K562 (cell line): Measurements from ENCODE around the gene PRDM16. TPM values are rescaled to one million over a fixed set of nuclear protein-coding genes. Genes with fewer than 3 reads are reported as not detected.

Experiments used
- ATAC-seq: fragments of 200-7000 bp; cut with Tn5 transposase; 3 replicates; pipeline ENCODE4 v1.9.1; 2020; ENCODE audit warnings: moderate library complexity
- BruUV-seq: library from RNA; stranded (reverse); fragments of 400-500 nt; replicated peaks from 2 replicates; lab custom pipeline; 2021; lab: Mats Ljungman, UMichigan
- CTCF ChIA-PET: fragments of 300-600 bp; formaldehyde crosslinking; extraction: SDS; loops from one replicate; lab custom pipeline; 2021; ENCODE audit warnings: low intra/inter-chr PET ratio; lab: Yijun Ruan, JAX
- POLR2A ChIA-PET: fragments of 300-600, 350-650 bp; sonication (Branson Sonifier 250); formaldehyde crosslinking; extraction: SDS; loops from one replicate; lab custom pipeline; 2021; ENCODE audit warnings: antibody characterized with exemption, inconsistent platforms; lab: Yijun Ruan, JAX
- DNase-seq, 4 experiments: peaks; one replicate each; pipeline versions ENCODE4 v3.0.0 to v3.0.0-alpha.2; 2011 to 2018; ENCODE audit warnings: low spot score in 3 of 4, mixed read lengths in 3 of 4; ENCODE audit errors: extremely low read depth in 1 of 4
- FAIRE-seq: peaks from 2 replicates; lab custom pipeline; 2011; peaks lifted over from hg19 to GRCh38; lab: Jason Lieb, UNC
- H2AFZ ChIP-seq: 2 replicates; pipeline ENCODE4 v1.6.0; 2011; ENCODE audit warnings: low read depth, low read length, control low read depth, inconsistent platforms
- H3K27ac ChIP-seq: fragments of 200-600 bp; 3 replicates; pipeline ENCODE4 v1.8.0; 2011; ENCODE audit warnings: low read depth, mild to moderate bottlenecking, control low read depth, inconsistent platforms, low read length, moderate library complexity, mixed read lengths; ENCODE audit errors: extremely low read depth
- H3K27me3 ChIP-seq, 2 experiments: fragments of 300-600 bp in 1 of 2; 2 replicates in 1 of 2; 3 replicates in 1 of 2; pipeline versions ENCODE4 v1.6.0 to v1.8.0; 2011; ENCODE audit warnings: inconsistent platforms in 2 of 2, low read length in 2 of 2, mild to moderate bottlenecking in 1 of 2, mixed read lengths in 1 of 2, moderate library complexity in 1 of 2; ENCODE audit not compliant: control insufficient read depth in 2 of 2, insufficient read depth in 2 of 2
- H3K36me3 ChIP-seq: fragments of 300-600 bp; 3 replicates; pipeline ENCODE4 v1.8.0; 2011; ENCODE audit warnings: mild to moderate bottlenecking, low read length, inconsistent platforms; ENCODE audit not compliant: control insufficient read depth, insufficient read depth
- H3K4me1 ChIP-seq, 2 experiments: fragments of 200-600 bp in 1 of 2; replicated peaks in 1 of 2; 2 replicates in 1 of 2; 3 replicates in 1 of 2; pipeline versions ENCODE4 v1.5.1 to v1.8.0; 2011; ENCODE audit warnings: inconsistent platforms in 2 of 2, low read length in 2 of 2, mild to moderate bottlenecking in 1 of 2, mixed read lengths in 1 of 2, moderate library complexity in 1 of 2; ENCODE audit not compliant: control insufficient read depth in 2 of 2, insufficient read depth in 2 of 2
- H3K4me2 ChIP-seq: 2 replicates; pipeline ENCODE4 v1.6.1; 2011; ENCODE audit warnings: low read length, control low read depth, inconsistent platforms, mixed read lengths; ENCODE audit not compliant: insufficient read depth
- H3K4me3 ChIP-seq: fragments of 200-600 bp; sonication (generic), shearing (Covaris generic); 2 replicates; pipeline ENCODE4 v1.5.1; 2016; ENCODE audit warnings: control low read depth, inconsistent platforms
- H3K79me2 ChIP-seq: fragments of 200-600 bp; 3 replicates; pipeline ENCODE4 v1.8.0; 2011; ENCODE audit warnings: low read length, inconsistent platforms; ENCODE audit not compliant: control insufficient read depth, insufficient read depth
- H3K9ac ChIP-seq, 2 experiments: 2 replicates each; pipeline versions ENCODE4 v1.6.0 to v1.6.1; 2011; ENCODE audit warnings: low read depth in 2 of 2, low read length in 2 of 2, control low read depth in 1 of 2, inconsistent platforms in 1 of 2, mild to moderate bottlenecking in 1 of 2, mixed read lengths in 1 of 2; ENCODE audit not compliant: insufficient read depth in 1 of 2
- H3K9me1 ChIP-seq: one replicate; pipeline ENCODE4 v1.6.0; 2011; ENCODE audit warnings: inconsistent platforms, mild to moderate bottlenecking, low read length, moderate library complexity; ENCODE audit not compliant: control insufficient read depth, insufficient read depth
- H3K9me3 ChIP-seq: replicated peaks from 2 replicates; pipeline ENCODE4 v1.5.1; 2011; ENCODE audit warnings: low read depth, low read length, inconsistent platforms; ENCODE audit not compliant: control insufficient read depth, insufficient read depth
- H4K20me1 ChIP-seq: replicated peaks from 2 replicates; pipeline ENCODE4 v1.6.1; 2011; ENCODE audit warnings: low read length, inconsistent platforms, mixed read lengths; ENCODE audit not compliant: control insufficient read depth, insufficient read depth
- BCL6 ChIP-seq: fragments of 250-450 bp; sonication (Bioruptor Pico); IDR thresholded peaks from 2 replicates; pipeline ENCODE4 v1.4.0; 2020
- CEBPG ChIP-seq, 3 experiments: fragments of 200-800 bp in 1 of 3; sonication (Bioruptor generic) in 1 of 3; sonication (generic) in 1 of 3; formaldehyde crosslinking in 1 of 3; IDR thresholded peaks in 2 of 3; conservative IDR thresholded peaks in 1 of 3; 2 replicates each; pipeline versions ENCODE4 v1.6.1 to v1.8.0; 2016 to 2022; ENCODE audit warnings: missing compliant biosample characterization in 2 of 3, missing genetic modification characterization in 2 of 3, mild to moderate bottlenecking in 1 of 3, missing genetic modification reagents in 1 of 3
- HDAC1 ChIP-seq, 2 experiments: fragments of 450-650 bp; IDR thresholded peaks; 2 replicates each; pipeline ENCODE4 v1.6.1; 2016 to 2017; ENCODE audit warnings: inconsistent platforms in 1 of 2, mild to moderate bottlenecking in 1 of 2, moderate library complexity in 1 of 2
- MTA2 ChIP-seq: fragments of 450-650 bp; IDR thresholded peaks from 2 replicates; pipeline ENCODE4 v1.6.1; 2016; ENCODE audit warnings: low read depth
- NR4A1 ChIP-seq, 2 experiments: fragments of 250-450 bp in 1 of 2; fragments of 450-650 bp in 1 of 2; sonication (Bioruptor Pico) in 1 of 2; IDR thresholded peaks; 2 replicates each; pipeline versions ENCODE4 v1.4.0 to v1.6.1; 2016 to 2020; ENCODE audit warnings: mild to moderate bottlenecking in 2 of 2, missing compliant biosample characterization in 1 of 2, missing genetic modification characterization in 1 of 2, moderate library complexity in 1 of 2
- RBM22 ChIP-seq: fragments of 200-400 bp; formaldehyde crosslinking; IDR thresholded peaks from 2 replicates; pipeline ENCODE4 v1.6.1; 2018; ENCODE audit warnings: low read length, low read depth; ENCODE audit not compliant: poor library complexity, severe bottlenecking
- TAF9B ChIP-seq: fragments of 450-650 bp; IDR thresholded peaks from 2 replicates; pipeline ENCODE4 v1.6.1; 2018; ENCODE audit warnings: mild to moderate bottlenecking; ENCODE audit not compliant: partially characterized antibody
- TGIF2 ChIP-seq: sonication (generic); formaldehyde crosslinking; IDR thresholded peaks from 2 replicates; pipeline ENCODE4 v1.8.1; 2022; ENCODE audit warnings: mild to moderate bottlenecking, missing genetic modification reagents, moderate library complexity
- ZC3H4 ChIP-seq: sonication (generic); formaldehyde crosslinking; IDR thresholded peaks from 2 replicates; pipeline ENCODE4 v1.9.0; 2021; ENCODE audit warnings: missing genetic modification reagents, borderline replicate concordance
- ZNF778 ChIP-seq: fragments of 450-650 bp; formaldehyde crosslinking; IDR thresholded peaks from 2 replicates; pipeline ENCODE4 v1.4.0; 2020; ENCODE audit warnings: mild to moderate bottlenecking, moderate library complexity
- WGBS: fragments of 100-300 bp; shearing (Covaris generic); methylation state at CpG from one replicate; pipeline ENCODE4 v1.1.6; 2016; ENCODE audit warnings: low coverage, mixed read lengths; ENCODE audit not compliant: insufficient coverage; ENCODE audit errors: missing lambda C conversion rate; 5-methylcytosine and 5-hydroxymethylcytosine counted together
- in situ Hi-C: fragments of 300-500 bp; cut with MboI; formaldehyde crosslinking; loops from 4 replicates; pipeline ENCODE4 v1.15.0; 2018; ENCODE audit warnings: inconsistent platforms, mixed read lengths
- intact Hi-C: fragments of 100-400 bp; cut with micrococcal nuclease; formaldehyde crosslinking; loops from 2 replicates; pipeline ENCODE4 v1.14.2; 2022
- polyA plus RNA-seq, 8 experiments: library from polyadenylated mRNA; depleted of rRNA in 4 of 8; stranded (reverse) in 5 of 8; unstranded in 3 of 8; fragments of >200 nt; fragmentation: Nextera tagmentation in 2 of 8; fragmentation: Illumina TruSeq in 1 of 8; extraction: Ambion mirVana in 2 of 8; extraction: Trizol in 1 of 8; gene quantifications; 2 replicates each; pipeline versions ENCODE4 v1.2.1 to v1.2.3, GENCODE V29; 2011 to 2014; ENCODE audit warnings: inconsistent platforms in 1 of 8, missing spikeins in 1 of 8
- total RNA-seq, 7 experiments: library from RNA; depleted of rRNA in 6 of 7; stranded (reverse); fragments of >200 nt in 6 of 7; fragmentation: Illumina TruSeq in 2 of 7; extraction: Trizol in 2 of 7; gene quantifications; 2 replicates each; pipeline versions ENCODE4 v1.2.1 to v1.2.3, GENCODE V29; 2011 to 2021; ENCODE audit warnings: low replicate concordance in 1 of 7
- TF ChIP-seq, protein P1 (sequence below): fragments of 450-650 bp; IDR thresholded peaks from 2 replicates; pipeline ENCODE4 v1.6.1; 2016; ENCODE audit warnings: mild to moderate bottlenecking
- TF ChIP-seq, protein P2 (sequence below): fragments of 250-450 bp; sonication (Bioruptor Pico); IDR thresholded peaks from 2 replicates; pipeline ENCODE4 v1.8.0; 2022; ENCODE audit warnings: inconsistent platforms, mild to moderate bottlenecking, moderate library complexity, borderline replicate concordance
- TF ChIP-seq, protein P3 (sequence below): IDR thresholded peaks from 2 replicates; pipeline ENCODE4 v1.6.1; 2012; ENCODE audit warnings: low read depth, low read length, improper control_type of control experiment, borderline replicate concordance
- TF ChIP-seq, protein P4 (sequence below): fragments of 450-650 bp; formaldehyde crosslinking; IDR thresholded peaks from 2 replicates; pipeline ENCODE4 v1.4.0; 2020; ENCODE audit warnings: mild to moderate bottlenecking, moderate library complexity

The PRDM16 gene
- total and polyA plus RNA-seq, 9 of the 15 experiments (the other 6 are each of a cell fraction or from before 2014, with no cell fraction given) = 0.10 to 0.27 TPM; not detected in 7

DNA sequence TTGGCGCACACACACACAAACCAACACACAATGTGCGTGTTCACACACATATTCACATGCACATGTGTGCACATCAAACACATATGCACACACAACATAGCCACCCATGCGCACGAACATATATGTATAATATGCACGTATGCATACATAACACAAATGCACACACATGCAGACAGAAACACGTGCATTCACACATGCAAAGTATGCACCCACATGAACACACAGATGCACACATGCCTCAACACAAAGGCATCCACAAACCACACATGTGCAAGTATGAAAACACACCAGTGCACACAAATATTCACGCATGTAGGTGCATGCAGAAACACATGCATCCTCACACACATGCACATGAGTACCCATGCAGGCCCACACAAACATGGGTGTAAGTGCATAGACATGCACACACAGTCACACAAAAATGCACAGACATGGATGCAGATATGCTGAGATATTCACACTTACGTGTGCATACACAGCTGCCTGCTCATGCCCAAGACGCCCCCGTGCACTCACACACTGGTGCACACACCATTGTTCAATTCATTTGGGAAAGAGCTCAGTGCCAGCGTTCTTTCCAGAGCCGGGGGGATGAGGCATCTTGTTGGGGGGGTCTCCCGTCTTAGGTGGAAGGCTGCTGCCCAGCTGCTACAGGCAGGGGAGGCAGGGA is 332.7 kb downstream of the PRDM16 start:
- FAIRE-seq = no peak
- Histone ChIP-seq H3K27ac (no peak overlapping the region), H3K9ac (no peak overlapping the region), H3K36me3 (no peaks in the 10 kb centered on the region), H4K20me1 (peaks cover 8% of the 10 kb centered on the region), H3K4me2 (no peak overlapping the region), H3K4me1 (peaks cover 0 to 15% of the 10 kb centered on the region in 2 experiments; a peak in 2 of 5 replicates), H3K79me2 (no peaks in the 10 kb centered on the region), H3K9me1 (no peaks in the 10 kb centered on the region), H3K4me3 (no peak overlapping the region), H2AFZ (no peak overlapping the region), H3K9me3 (no peaks in the 10 kb centered on the region), H3K27me3 (peaks cover 39 to 75% of the 10 kb centered on the region in 2 experiments)
- no TSS peak for BruUV-seq
- no peak for DNase-seq
- intact Hi-C loops (no loop called here), in situ Hi-C loops (no loop called here)
- ChIA-PET POLR2A (interaction anchor here (0.7 kb wide), 1 partner anchor 8 kb away, joined by 3 read pairs; no protein-coding TSS in a partner anchor), CTCF (no interaction called here)
- 2% methylated on average over 13 of the region's 13 CpGs for WGBS
- no peak for ATAC-seq
- TF ChIP-seq TGIF2 = no peak
- TF ChIP-seq TAF9B = no peak
- TF ChIP-seq CEBPG (CRISPR knock-in tag; IDR thresholded peaks at IDR 0.05) = no peak
- no peak for TF ChIP-seq CEBPG (tag; conservative IDR thresholded peaks at IDR 0.05 in 1 of 2, IDR thresholded peaks at IDR 0.05 in 1 of 2)
- no peak for TF ChIP-seq MTA2
- TF ChIP-seq, protein P1, sequence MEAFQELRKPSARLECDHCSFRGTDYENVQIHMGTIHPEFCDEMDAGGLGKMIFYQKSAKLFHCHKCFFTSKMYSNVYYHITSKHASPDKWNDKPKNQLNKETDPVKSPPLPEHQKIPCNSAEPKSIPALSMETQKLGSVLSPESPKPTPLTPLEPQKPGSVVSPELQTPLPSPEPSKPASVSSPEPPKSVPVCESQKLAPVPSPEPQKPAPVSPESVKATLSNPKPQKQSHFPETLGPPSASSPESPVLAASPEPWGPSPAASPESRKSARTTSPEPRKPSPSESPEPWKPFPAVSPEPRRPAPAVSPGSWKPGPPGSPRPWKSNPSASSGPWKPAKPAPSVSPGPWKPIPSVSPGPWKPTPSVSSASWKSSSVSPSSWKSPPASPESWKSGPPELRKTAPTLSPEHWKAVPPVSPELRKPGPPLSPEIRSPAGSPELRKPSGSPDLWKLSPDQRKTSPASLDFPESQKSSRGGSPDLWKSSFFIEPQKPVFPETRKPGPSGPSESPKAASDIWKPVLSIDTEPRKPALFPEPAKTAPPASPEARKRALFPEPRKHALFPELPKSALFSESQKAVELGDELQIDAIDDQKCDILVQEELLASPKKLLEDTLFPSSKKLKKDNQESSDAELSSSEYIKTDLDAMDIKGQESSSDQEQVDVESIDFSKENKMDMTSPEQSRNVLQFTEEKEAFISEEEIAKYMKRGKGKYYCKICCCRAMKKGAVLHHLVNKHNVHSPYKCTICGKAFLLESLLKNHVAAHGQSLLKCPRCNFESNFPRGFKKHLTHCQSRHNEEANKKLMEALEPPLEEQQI = no peak
- TF ChIP-seq NR4A1 (CRISPR knock-in tag; IDR thresholded peaks at IDR 0.05) = no peak
- no peak for TF ChIP-seq NR4A1 (tag; IDR thresholded peaks at IDR 0.05)
- TF ChIP-seq ZC3H4 (CRISPR knock-in tag) = no peak
- no peak for TF ChIP-seq RBM22
- TF ChIP-seq BCL6 = no peak
- TF ChIP-seq, protein P2, sequence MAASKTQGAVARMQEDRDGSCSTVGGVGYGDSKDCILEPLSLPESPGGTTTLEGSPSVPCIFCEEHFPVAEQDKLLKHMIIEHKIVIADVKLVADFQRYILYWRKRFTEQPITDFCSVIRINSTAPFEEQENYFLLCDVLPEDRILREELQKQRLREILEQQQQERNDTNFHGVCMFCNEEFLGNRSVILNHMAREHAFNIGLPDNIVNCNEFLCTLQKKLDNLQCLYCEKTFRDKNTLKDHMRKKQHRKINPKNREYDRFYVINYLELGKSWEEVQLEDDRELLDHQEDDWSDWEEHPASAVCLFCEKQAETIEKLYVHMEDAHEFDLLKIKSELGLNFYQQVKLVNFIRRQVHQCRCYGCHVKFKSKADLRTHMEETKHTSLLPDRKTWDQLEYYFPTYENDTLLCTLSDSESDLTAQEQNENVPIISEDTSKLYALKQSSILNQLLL = no peak
- TF ChIP-seq HDAC1 (IDR thresholded peaks at IDR 0.05) = no peak
- TF ChIP-seq, protein P3, sequence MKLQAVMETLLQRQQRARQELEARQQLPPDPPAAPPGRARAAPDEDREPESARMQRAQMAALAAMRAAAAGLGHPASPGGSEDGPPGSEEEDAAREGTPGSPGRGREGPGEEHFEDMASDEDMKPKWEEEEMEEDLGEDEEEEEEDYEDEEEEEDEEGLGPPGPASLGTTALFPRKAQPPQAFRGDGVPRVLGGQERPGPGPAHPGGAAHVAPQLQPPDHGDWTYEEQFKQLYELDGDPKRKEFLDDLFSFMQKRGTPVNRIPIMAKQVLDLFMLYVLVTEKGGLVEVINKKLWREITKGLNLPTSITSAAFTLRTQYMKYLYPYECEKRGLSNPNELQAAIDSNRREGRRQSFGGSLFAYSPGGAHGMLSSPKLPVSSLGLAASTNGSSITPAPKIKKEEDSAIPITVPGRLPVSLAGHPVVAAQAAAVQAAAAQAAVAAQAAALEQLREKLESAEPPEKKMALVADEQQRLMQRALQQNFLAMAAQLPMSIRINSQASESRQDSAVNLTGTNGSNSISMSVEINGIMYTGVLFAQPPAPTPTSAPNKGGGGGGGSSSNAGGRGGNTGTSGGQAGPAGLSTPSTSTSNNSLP = no peak
- no peak for TF ChIP-seq ZNF778 (CRISPR knock-in tag)
- TF ChIP-seq, protein P4, sequence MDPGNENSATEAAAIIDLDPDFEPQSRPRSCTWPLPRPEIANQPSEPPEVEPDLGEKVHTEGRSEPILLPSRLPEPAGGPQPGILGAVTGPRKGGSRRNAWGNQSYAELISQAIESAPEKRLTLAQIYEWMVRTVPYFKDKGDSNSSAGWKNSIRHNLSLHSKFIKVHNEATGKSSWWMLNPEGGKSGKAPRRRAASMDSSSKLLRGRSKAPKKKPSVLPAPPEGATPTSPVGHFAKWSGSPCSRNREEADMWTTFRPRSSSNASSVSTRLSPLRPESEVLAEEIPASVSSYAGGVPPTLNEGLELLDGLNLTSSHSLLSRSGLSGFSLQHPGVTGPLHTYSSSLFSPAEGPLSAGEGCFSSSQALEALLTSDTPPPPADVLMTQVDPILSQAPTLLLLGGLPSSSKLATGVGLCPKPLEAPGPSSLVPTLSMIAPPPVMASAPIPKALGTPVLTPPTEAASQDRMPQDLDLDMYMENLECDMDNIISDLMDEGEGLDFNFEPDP (CRISPR knock-in tag) = no peak
